HG03571 (cell line): Measurements from ENCODE around the gene PPDPF.

ENCODE experiments used
- ATAC-seq: cut with Tn5 transposase; IDR thresholded peaks from one replicate; pipeline ENCODE4 v1.9.1; 2021; ENCODE audit not compliant: unreplicated experiment

PPDPF gene

GRCh38 chr20:63519668-63520503, 679 bp upstream of the PPDPF start:
- ATAC-seq: peak; percentile 31

GRCh38 chr20:63520934-63521601, 503 bp downstream of the PPDPF start:
- ATAC-seq: peak; percentile 32

- no peak for ATAC-seq
These were observed 1.0 kb downstream of the PPDPF start for GRCh38 chr20:63521602-63522001.

- ATAC-seq: no peak
These were observed 1.7 kb downstream of the PPDPF start for GRCh38 chr20:63522091-63522868.

GRCh38 chr20:63522981-63523611, 2.5 kb downstream of the PPDPF start:
- no peak for ATAC-seq

- ATAC-seq: no peak
These were observed 4.6 kb downstream of the PPDPF start for GRCh38 chr20:63525185-63525584.

- ATAC-seq: no peak
These were observed 5.4 kb downstream of the PPDPF start for GRCh38 chr20:63525971-63526370.

GRCh38 chr20:63527184-63527583, 6.6 kb downstream of the PPDPF start:
- no peak for ATAC-seq

- ATAC-seq: no peak
These were observed 8.8 kb downstream of the PPDPF start for GRCh38 chr20:63529180-63529860.

GRCh38 chr20:63529861-63530787, 9.6 kb downstream of the PPDPF start:
- no peak for ATAC-seq

- ATAC-seq: no peak
These were observed 10.2 kb downstream of the PPDPF start for GRCh38 chr20:63530788-63531160.

- no peak for ATAC-seq
These were observed 11.3 kb downstream of the PPDPF start for GRCh38 chr20:63531686-63532448.

- ATAC-seq: no peak
These were observed 11.9 kb downstream of the PPDPF start for GRCh38 chr20:63532449-63532971.

GRCh38 chr20:63533388-63533787, 12.8 kb downstream of the PPDPF start:
- no peak for ATAC-seq

- no peak for ATAC-seq
These were observed 13.4 kb downstream of the PPDPF start for GRCh38 chr20:63533871-63534393.

- ATAC-seq: no peak
These were observed 13.9 kb downstream of the PPDPF start for GRCh38 chr20:63534427-63534830.

GRCh38 chr20:63534831-63535651, 14.5 kb downstream of the PPDPF start:
- no peak for ATAC-seq
